SK-N-SH treated with all-trans-retinoic acid at 6 μM for 48 hours (cell line): ENCODE results near the gene REN.

ENCODE experiments used
- ATAC-seq: fragments of 200-7000 bp; cut with Tn5 transposase; 3 replicates; pipeline ENCODE4 v1.9.1; 2020; ENCODE audit warnings: mild to moderate bottlenecking, moderate library complexity
- ARNTL ChIP-seq: fragments of 450-650 bp; formaldehyde crosslinking; IDR thresholded peaks from 2 replicates; pipeline ENCODE4 v1.5.0; 2020; ENCODE audit warnings: low read depth, mild to moderate bottlenecking, moderate library complexity, borderline replicate concordance
- CSDC2 ChIP-seq: fragments of 250-450 bp; sonication (Bioruptor Pico); IDR thresholded peaks from 2 replicates; pipeline ENCODE4 v1.5.0; 2020; ENCODE audit warnings: mild to moderate bottlenecking, moderate library complexity
- ESRRG ChIP-seq: fragments of 250-450 bp; sonication (Bioruptor Pico); IDR thresholded peaks from 2 replicates; pipeline ENCODE4 v1.6.1; 2021; ENCODE audit warnings: mild to moderate bottlenecking
- GLIS3 ChIP-seq: fragments of 250-450 bp; sonication (Bioruptor Pico); IDR thresholded peaks from 2 replicates; pipeline ENCODE4 v1.5.0; 2020; ENCODE audit warnings: mild to moderate bottlenecking, moderate library complexity
- ISL1 ChIP-seq: fragments of 250-450 bp; sonication (Bioruptor Pico); IDR thresholded peaks from 2 replicates; pipeline ENCODE4 v2.1.2; 2022; ENCODE audit warnings: mild to moderate bottlenecking, moderate library complexity
- OSR1 ChIP-seq: fragments of 250-450 bp; sonication (Bioruptor Pico); IDR thresholded peaks from 2 replicates; pipeline ENCODE4 v1.8.0; 2022; ENCODE audit warnings: moderate library complexity, mild to moderate bottlenecking, inconsistent platforms
- RARB ChIP-seq: fragments of 250-450 bp; sonication (Bioruptor Pico); IDR thresholded peaks from 2 replicates; pipeline ENCODE4 v1.8.0; 2021; ENCODE audit warnings: mild to moderate bottlenecking, moderate library complexity
- SNAI2 ChIP-seq: fragments of 250-450 bp; sonication (Bioruptor Pico); IDR thresholded peaks from 2 replicates; pipeline ENCODE4 v1.5.0; 2020; ENCODE audit warnings: mild to moderate bottlenecking, moderate library complexity
- TCF4 ChIP-seq: fragments of 250-450 bp; sonication (Bioruptor Pico); IDR thresholded peaks from 2 replicates; pipeline ENCODE4 v1.8.0; 2021; ENCODE audit warnings: mild to moderate bottlenecking, moderate library complexity, borderline replicate concordance
- TOX ChIP-seq: fragments of 250-450 bp; sonication (Bioruptor Pico); IDR thresholded peaks from 2 replicates; pipeline ENCODE4 v1.8.0; 2021; ENCODE audit warnings: mild to moderate bottlenecking, moderate library complexity, borderline replicate concordance
- ZC3H10 ChIP-seq: fragments of 250-450 bp; sonication (Bioruptor Pico); IDR thresholded peaks from 2 replicates; pipeline ENCODE4 v1.5.1; 2021; ENCODE audit warnings: mild to moderate bottlenecking, moderate library complexity
- ZFP3 ChIP-seq: fragments of 250-450 bp; sonication (Bioruptor Pico); IDR thresholded peaks from 2 replicates; pipeline ENCODE4 v1.5.0; 2020; ENCODE audit warnings: mild to moderate bottlenecking, moderate library complexity
- ZFP30 ChIP-seq: fragments of 450-650 bp; formaldehyde crosslinking; IDR thresholded peaks from 2 replicates; pipeline ENCODE4 v1.5.0; 2022; ENCODE audit warnings: mild to moderate bottlenecking, moderate library complexity
- ZNF565 ChIP-seq: fragments of 450-650 bp; formaldehyde crosslinking; conservative IDR thresholded peaks from 2 replicates; pipeline ENCODE4 v1.5.0; 2020; ENCODE audit warnings: low read depth, mild to moderate bottlenecking, moderate library complexity
- ZNF70 ChIP-seq: fragments of 450-650 bp; formaldehyde crosslinking; IDR thresholded peaks from 2 replicates; pipeline ENCODE4 v1.5.0; 2020; ENCODE audit warnings: mild to moderate bottlenecking, moderate library complexity
- ZNF8 ChIP-seq: fragments of 450-650 bp; formaldehyde crosslinking; IDR thresholded peaks from 2 replicates; pipeline ENCODE4 v1.5.0; 2020; ENCODE audit warnings: mild to moderate bottlenecking, moderate library complexity
- TF ChIP-seq, protein P1 (sequence below): fragments of 250-450 bp; sonication (Bioruptor Pico); IDR thresholded peaks from 2 replicates; pipeline ENCODE4 v1.5.1; 2020; ENCODE audit warnings: low read depth, mild to moderate bottlenecking, moderate library complexity
- TF ChIP-seq, protein P2 (sequence below): fragments of 250-450 bp; sonication (Bioruptor Pico); IDR thresholded peaks from 2 replicates; pipeline ENCODE4 v1.5.1; 2021; ENCODE audit warnings: mild to moderate bottlenecking, moderate library complexity
- TF ChIP-seq, protein P3 (sequence below): fragments of 250-450 bp; sonication (Bioruptor Pico); IDR thresholded peaks from 2 replicates; pipeline ENCODE4 v1.5.0; 2020; ENCODE audit warnings: mild to moderate bottlenecking, moderate library complexity

Gene REN

DNA sequence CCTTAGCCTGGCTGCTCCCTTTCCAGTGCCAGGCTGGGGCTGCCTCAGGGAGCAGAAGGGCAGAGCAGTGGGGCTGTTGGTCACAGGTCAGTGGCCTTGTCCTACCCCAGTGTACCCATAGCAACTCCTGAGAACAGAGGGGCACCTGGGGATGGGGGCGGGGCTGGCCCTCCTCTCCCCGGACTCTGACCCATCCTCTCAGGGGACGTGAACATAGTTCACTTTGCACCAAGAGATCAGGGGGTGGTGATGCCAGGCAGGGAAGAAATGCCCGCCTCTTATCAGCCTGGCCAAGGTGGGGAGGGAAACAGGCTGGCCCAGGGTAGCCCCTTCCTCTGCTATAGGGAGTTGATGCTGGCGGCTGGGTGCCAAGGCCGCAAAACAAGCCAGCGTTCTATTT, 19.2 kb downstream of the REN start:
- TF ChIP-seq ARNTL (CRISPR knock-in tag) = no peak
- no peak for TF ChIP-seq ZNF70
- no peak for TF ChIP-seq OSR1 (CRISPR knock-in tag)
- no peak for TF ChIP-seq ZC3H10 (CRISPR knock-in tag)
- TF ChIP-seq RARB (CRISPR knock-in tag) = no peak
- no peak for TF ChIP-seq GLIS3 (CRISPR knock-in tag)
- no peak for TF ChIP-seq TOX (CRISPR knock-in tag)
- TF ChIP-seq ESRRG (CRISPR knock-in tag) = no peak

DNA sequence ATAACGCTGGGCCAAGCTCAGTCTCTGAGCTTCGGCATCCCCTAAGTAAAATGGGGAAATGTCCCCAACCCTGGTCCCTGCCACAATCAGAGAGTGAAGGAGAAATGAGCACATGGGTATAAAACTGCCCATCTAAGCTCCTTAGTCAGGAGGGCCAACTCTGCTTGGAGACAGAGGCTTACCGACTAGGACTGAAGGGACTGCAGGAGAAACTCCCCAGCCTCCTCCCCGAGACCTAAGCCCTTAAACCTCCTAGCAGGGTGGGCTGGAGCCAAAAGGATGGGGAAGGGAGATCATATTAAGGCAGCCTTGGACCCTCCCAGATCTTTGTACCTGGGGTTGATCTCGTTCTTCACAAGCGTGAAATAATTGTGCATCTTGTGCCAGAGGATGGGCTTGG, 19.8 kb downstream of the REN start:
- ATAC-seq = no peak
- TF ChIP-seq, protein P1, sequence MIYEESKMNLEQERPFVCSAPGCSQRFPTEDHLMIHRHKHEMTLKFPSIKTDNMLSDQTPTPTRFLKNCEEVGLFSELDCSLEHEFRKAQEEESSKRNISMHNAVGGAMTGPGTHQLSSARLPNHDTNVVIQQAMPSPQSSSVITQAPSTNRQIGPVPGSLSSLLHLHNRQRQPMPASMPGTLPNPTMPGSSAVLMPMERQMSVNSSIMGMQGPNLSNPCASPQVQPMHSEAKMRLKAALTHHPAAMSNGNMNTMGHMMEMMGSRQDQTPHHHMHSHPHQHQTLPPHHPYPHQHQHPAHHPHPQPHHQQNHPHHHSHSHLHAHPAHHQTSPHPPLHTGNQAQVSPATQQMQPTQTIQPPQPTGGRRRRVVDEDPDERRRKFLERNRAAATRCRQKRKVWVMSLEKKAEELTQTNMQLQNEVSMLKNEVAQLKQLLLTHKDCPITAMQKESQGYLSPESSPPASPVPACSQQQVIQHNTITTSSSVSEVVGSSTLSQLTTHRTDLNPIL = no peak
- no peak for TF ChIP-seq ARNTL (CRISPR knock-in tag)

More for the DNA sequence above, 19.2 kb downstream of the REN start:
- ATAC-seq = no peak

DNA sequence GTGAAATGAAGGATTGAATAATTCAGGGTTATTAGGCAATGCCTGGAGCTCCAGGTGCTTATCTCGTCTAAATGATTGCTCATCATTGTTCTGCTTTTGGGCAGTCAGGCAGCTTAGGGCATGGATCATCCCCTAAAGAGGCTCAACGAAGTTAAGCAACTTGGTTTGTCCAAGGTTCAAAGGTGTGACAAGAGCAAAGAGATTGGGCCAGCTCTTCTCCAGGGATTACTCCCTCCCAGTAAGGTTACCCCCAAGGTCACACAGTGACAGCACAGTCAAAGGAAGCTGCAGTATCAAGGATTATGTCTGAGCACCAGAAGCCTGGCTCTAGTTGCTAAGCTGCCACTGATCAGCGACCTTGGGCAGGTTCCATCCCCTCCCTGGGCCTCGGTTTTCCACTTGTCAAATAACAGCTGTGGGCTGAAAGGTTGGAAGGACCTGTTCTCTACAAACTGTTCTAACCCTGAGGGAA, 21.1 kb downstream of the REN start:
- ATAC-seq = no peak
- TF ChIP-seq, protein P2, sequence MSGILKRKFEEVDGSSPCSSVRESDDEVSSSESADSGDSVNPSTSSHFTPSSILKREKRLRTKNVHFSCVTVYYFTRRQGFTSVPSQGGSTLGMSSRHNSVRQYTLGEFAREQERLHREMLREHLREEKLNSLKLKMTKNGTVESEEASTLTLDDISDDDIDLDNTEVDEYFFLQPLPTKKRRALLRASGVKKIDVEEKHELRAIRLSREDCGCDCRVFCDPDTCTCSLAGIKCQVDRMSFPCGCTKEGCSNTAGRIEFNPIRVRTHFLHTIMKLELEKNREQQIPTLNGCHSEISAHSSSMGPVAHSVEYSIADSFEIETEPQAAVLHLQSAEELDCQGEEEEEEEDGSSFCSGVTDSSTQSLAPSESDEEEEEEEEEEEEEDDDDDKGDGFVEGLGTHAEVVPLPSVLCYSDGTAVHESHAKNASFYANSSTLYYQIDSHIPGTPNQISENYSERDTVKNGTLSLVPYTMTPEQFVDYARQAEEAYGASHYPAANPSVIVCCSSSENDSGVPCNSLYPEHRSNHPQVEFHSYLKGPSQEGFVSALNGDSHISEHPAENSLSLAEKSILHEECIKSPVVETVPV (CRISPR knock-in tag) = no peak
- no peak for TF ChIP-seq ISL1 (CRISPR knock-in tag)
- TF ChIP-seq ZNF70 = no peak
- TF ChIP-seq ZFP30 = no peak
- no peak for TF ChIP-seq ZNF8 (CRISPR knock-in tag)
- TF ChIP-seq RARB (CRISPR knock-in tag) = no peak
- TF ChIP-seq ZNF565 (CRISPR knock-in tag) = no peak
- TF ChIP-seq ZC3H10 (CRISPR knock-in tag) = no peak

DNA sequence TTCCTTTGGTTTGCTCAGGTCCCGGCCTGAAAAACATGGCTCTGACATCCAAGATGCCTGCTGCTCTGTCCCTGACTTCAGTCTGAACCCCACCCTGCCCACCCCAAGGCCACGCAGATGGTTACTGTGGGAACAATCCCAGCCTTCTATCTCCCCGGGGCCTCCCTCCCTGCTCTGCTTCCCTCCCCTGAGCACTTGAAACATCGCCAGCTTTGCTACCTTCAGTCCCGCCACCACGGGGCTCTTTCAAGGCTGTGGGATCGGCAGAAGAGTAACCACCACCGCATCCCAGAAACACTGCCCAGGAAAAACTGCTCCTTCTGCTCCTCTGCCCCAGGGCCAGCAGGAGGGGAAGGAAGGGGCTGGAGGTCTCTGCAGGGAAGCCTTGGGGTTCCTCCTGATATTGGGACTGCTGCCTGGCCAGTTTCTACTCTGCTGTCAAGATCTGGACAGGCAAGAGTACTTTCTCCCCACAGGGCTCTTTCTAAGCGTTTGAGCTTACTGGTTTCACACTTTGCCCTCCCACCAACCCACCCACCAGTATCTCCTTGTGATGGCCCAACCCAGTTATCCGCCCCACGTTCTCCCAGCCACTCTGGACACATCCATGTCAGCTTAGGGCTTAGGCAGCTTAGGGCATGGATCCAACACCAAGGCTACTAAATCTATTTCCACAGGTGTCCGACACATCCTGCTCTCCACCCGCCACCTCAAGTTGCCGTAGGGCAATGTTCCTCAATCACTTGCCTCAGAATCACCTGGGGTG, 22.7 kb downstream of the REN start:
- TF ChIP-seq ZFP30 = no peak
- no peak for TF ChIP-seq SNAI2 (CRISPR knock-in tag)
- TF ChIP-seq TOX (CRISPR knock-in tag) = no peak
- no peak for TF ChIP-seq CSDC2 (CRISPR knock-in tag)
- no peak for TF ChIP-seq ZNF565 (CRISPR knock-in tag)
- no peak for TF ChIP-seq RARB (CRISPR knock-in tag)
- TF ChIP-seq, protein P3, sequence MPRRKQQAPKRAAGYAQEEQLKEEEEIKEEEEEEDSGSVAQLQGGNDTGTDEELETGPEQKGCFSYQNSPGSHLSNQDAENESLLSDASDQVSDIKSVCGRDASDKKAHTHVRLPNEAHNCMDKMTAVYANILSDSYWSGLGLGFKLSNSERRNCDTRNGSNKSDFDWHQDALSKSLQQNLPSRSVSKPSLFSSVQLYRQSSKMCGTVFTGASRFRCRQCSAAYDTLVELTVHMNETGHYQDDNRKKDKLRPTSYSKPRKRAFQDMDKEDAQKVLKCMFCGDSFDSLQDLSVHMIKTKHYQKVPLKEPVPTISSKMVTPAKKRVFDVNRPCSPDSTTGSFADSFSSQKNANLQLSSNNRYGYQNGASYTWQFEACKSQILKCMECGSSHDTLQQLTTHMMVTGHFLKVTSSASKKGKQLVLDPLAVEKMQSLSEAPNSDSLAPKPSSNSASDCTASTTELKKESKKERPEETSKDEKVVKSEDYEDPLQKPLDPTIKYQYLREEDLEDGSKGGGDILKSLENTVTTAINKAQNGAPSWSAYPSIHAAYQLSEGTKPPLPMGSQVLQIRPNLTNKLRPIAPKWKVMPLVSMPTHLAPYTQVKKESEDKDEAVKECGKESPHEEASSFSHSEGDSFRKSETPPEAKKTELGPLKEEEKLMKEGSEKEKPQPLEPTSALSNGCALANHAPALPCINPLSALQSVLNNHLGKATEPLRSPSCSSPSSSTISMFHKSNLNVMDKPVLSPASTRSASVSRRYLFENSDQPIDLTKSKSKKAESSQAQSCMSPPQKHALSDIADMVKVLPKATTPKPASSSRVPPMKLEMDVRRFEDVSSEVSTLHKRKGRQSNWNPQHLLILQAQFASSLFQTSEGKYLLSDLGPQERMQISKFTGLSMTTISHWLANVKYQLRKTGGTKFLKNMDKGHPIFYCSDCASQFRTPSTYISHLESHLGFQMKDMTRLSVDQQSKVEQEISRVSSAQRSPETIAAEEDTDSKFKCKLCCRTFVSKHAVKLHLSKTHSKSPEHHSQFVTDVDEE (CRISPR knock-in tag) = no peak
- TF ChIP-seq, protein P1 = no peak
- TF ChIP-seq ZFP3 (CRISPR knock-in tag) = no peak
- TF ChIP-seq TCF4 (CRISPR knock-in tag) = no peak
- no peak for TF ChIP-seq ISL1 (CRISPR knock-in tag)
- TF ChIP-seq, all 23 proteins: peak for 0
- ATAC-seq = no peak
